Astrocyte of the hippocampus (primary cell): ENCODE measurements around the gene CAPN7.

Experiments
- DNase-seq: peaks from one replicate; pipeline ENCODE4 v3.0.0; 2011; ENCODE audit warnings: low read depth, low spot score

The CAPN7 gene

DNA sequence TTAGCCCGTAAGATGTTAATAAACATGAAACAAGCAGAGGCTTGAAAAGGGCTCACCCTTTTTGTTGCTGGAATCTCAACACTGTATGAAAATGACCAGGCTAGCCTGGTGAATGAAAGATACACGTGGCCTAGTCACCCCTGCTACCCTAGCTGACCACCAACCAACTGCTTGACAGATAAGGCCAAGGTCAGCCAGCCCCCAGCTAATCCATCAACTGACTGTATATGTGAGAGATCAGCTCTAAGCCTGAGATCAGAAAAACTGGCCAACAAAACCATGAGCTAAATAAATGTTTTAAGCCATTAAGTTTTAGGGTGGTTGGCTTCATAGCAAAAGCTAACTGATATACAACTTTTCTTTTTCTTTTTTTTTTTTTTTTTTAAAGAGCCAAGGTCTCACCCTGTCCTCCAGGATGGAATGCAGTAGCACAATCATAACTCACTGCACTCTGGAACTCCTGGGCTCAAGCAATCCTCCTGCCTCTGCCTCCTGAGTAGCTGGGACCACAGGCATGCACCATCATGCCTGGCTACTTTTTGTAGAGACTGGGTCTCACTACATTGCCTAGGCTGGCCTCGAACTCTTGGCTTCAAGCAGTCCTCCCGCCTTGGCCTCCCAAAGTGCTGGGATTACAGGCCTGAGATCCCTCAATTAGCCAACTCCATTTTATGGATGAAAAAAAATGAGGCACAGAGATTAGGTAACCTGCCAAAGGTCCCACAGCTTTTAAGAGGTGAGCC lies 91.7 kb downstream of the CAPN7 start:
- no peak for DNase-seq

GRCh38 chr3:15298504-15298903 lies 92.5 kb downstream of the CAPN7 start:
- no peak for DNase-seq

GRCh38 chr3:15299036-15299435 lies 93.0 kb downstream of the CAPN7 start:
- no peak for DNase-seq

DNA sequence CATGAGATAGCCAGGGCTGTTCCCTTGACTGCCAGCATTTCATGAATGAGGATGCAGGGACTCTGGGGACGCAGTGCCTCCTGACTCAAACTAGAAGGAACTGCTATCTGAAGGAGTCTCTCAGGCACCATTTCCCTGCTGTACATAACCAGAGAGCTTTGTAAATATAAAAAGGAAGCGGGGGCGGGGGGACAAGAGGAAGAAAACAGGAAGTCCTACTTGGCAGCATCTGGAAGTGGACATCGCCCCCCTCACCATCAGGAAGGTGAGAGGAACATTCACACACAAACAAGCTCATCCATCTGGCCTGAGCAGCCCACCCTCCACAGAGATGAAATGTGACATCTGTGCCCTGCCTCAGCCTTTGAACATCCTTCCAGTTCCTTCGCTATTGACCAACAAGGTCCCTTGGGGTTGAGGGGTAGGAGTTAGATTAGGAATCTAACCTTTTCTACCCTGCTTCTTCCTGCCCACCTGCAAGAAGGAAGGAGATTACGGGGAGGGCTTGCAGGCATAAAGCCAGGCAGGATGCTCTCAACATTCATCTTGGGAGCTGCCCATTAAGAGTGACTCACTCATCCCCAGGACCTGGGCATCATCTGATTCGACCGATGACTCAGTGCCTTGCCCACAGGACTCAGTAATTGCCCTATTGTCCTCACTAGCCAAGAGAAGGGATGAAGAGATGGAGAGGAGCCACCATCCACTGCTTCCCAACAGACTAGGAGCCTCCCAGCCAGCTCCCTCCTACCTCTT lies 94.5 kb downstream of the CAPN7 start:
- peak; percentile 77 for DNase-seq

GRCh38 chr3:15301761-15302160 lies 95.7 kb downstream of the CAPN7 start:
- no peak for DNase-seq
